Vagina (tissue), 2 donors: ENCODE data around the gene SLC25A25. TPM values are rescaled to one million over a fixed set of nuclear protein-coding genes. Genes with fewer than 3 reads are reported as not detected.
A peak's percentile ranks its signal among the peaks of the same experiment; 100 is the strongest.

ENCODE experiments used
- DNase-seq, 2 donors: peaks; one replicate each; pipeline ENCODE4 v3.0.0-alpha.2; 2017; ENCODE audit errors: extremely low spot score in 2 of 2
- H3K27ac ChIP-seq: fragments of 200-600 bp; sonication (generic); one replicate; pipeline ENCODE4 v1.5.1; 2019
- H3K27me3 ChIP-seq: fragments of 200-600 bp; sonication (generic); one replicate; pipeline ENCODE4 v1.5.1; 2019
- H3K36me3 ChIP-seq, 2 donors: fragments of 200-600 bp; sonication (generic); one replicate each; pipeline ENCODE4 v1.5.1; 2017 to 2019
- H3K4me1 ChIP-seq: fragments of 200-600 bp; sonication (generic); one replicate; pipeline ENCODE4 v1.5.1; 2019
- H3K4me3 ChIP-seq, 2 donors: fragments of 200-600 bp; sonication (generic); 1 replicate in 1 of 2; 2 replicates in 1 of 2; pipeline ENCODE4 v1.5.1; 2016 to 2019
- H3K9me3 ChIP-seq: fragments of 200-600 bp; sonication (generic); one replicate; pipeline ENCODE4 v1.5.1; 2019
- CTCF ChIP-seq, 3 experiments: fragments of 450-650 bp in 2 of 3; fragments of 200-600 bp in 1 of 3; sonication (generic) in 1 of 3; IDR thresholded peaks; one replicate each; pipeline ENCODE4 v1.5.1; 2017 to 2019; ENCODE audit warnings: antibody characterized with exemption in 3 of 3, mild to moderate bottlenecking in 2 of 3, moderate library complexity in 2 of 3
- POLR2A ChIP-seq, 2 donors: fragments of 450-650 bp; IDR thresholded peaks; one replicate each; pipeline ENCODE4 v1.6.1; 2017; ENCODE audit warnings: antibody characterized with exemption in 2 of 2, mild to moderate bottlenecking in 2 of 2, moderate library complexity in 2 of 2
- POLR2AphosphoS5 ChIP-seq, 2 donors: sonication (generic); formaldehyde crosslinking; IDR thresholded peaks; one replicate each; pipeline ENCODE4 v1.9.0; 2017; ENCODE audit warnings: antibody characterized with exemption in 2 of 2, mild to moderate bottlenecking in 2 of 2, low read depth in 1 of 2; ENCODE audit not compliant: insufficient read depth in 1 of 2
- intact Hi-C: fragments of 100-400 bp; cut with DNase I; formaldehyde crosslinking; loops from one replicate; pipeline ENCODE4 v1.15.1; 2023
- total RNA-seq: library from RNA; depleted of rRNA; stranded (reverse); fragments of >200 nt; gene quantifications from one replicate; pipeline ENCODE4 v1.2.3, GENCODE V29; 2016

The SLC25A25 gene
- total RNA-seq, 1 donor from 2014 or later = 44.4 TPM

- no peak for TF ChIP-seq POLR2A (IDR thresholded peaks at IDR 0.05)
- TF ChIP-seq CTCF (IDR thresholded peaks at IDR 0.05) = no peak
- no peak for TF ChIP-seq POLR2AphosphoS5 (IDR thresholded peaks at IDR 0.05; ENCODE audit: insufficient read depth in 1 of 2, low read depth in 1 of 2)
- no peak overlapping the region for H3K4me3 ChIP-seq
- H3K36me3 ChIP-seq = peaks cover 3 to 51% of the 10 kb centered on the region in 2 donors
- H3K9me3 ChIP-seq = no peaks in the 10 kb centered on the region
- peak overlapping the region; percentile 91 for H3K27ac ChIP-seq
- peaks cover 65% of the 10 kb centered on the region for H3K4me1 ChIP-seq
- no peak for DNase-seq
- intact Hi-C loops = no loop called here
- no peaks in the 10 kb centered on the region for H3K27me3 ChIP-seq
Observed at GRCh38 chr9:128102196-128102595, 34.2 kb downstream of the SLC25A25 start.

- Histone ChIP-seq H3K4me3 (no peak overlapping the region), H3K27ac (peak overlapping the region; percentile 91), H3K36me3 (peaks cover 4 to 59% of the 10 kb centered on the region in 2 donors), H3K4me1 (peaks cover 57% of the 10 kb centered on the region), H3K9me3 (no peaks in the 10 kb centered on the region), H3K27me3 (no peaks in the 10 kb centered on the region)
- no peak for DNase-seq
- intact Hi-C loops = no loop called here
- TF ChIP-seq POLR2A (IDR thresholded peaks at IDR 0.05) (no peak), POLR2AphosphoS5 (IDR thresholded peaks at IDR 0.05; ENCODE audit: insufficient read depth in 1 of 2, low read depth in 1 of 2) (no peak), CTCF (IDR thresholded peaks at IDR 0.05) (no peak)
Observed at GRCh38 chr9:128102861-128103588, 35.0 kb downstream of the SLC25A25 start.

GRCh38 chr9:128103589-128103962 lies 35.5 kb downstream of the SLC25A25 start:
- DNase-seq = no peak
- Histone ChIP-seq H3K9me3 (no peaks in the 10 kb centered on the region), H3K27ac (peak overlapping the region; percentile 91), H3K27me3 (no peaks in the 10 kb centered on the region), H3K4me3 (no peak overlapping the region), H3K4me1 (peaks cover 53% of the 10 kb centered on the region), H3K36me3 (peaks cover 4 to 64% of the 10 kb centered on the region in 2 donors)
- intact Hi-C loops = no loop called here
- no peak for TF ChIP-seq POLR2A (IDR thresholded peaks at IDR 0.05)

GRCh38 chr9:128104171-128104618 lies 36.2 kb downstream of the SLC25A25 start:
- DNase-seq = no peak
- no peak for TF ChIP-seq POLR2AphosphoS5 (IDR thresholded peaks at IDR 0.05; ENCODE audit: insufficient read depth in 1 of 2, low read depth in 1 of 2)
- TF ChIP-seq CTCF (IDR thresholded peaks at IDR 0.05) = no peak
- no peak for TF ChIP-seq POLR2A (IDR thresholded peaks at IDR 0.05)
- peaks cover 4 to 70% of the 10 kb centered on the region in 2 donors for H3K36me3 ChIP-seq
- H3K4me3 ChIP-seq = no peak overlapping the region
- H3K27ac ChIP-seq = peak overlapping the region; percentile 91
- intact Hi-C loops = no loop called here
- no peaks in the 10 kb centered on the region for H3K27me3 ChIP-seq
- H3K9me3 ChIP-seq = no peaks in the 10 kb centered on the region
- peaks cover 47% of the 10 kb centered on the region for H3K4me1 ChIP-seq

- Histone ChIP-seq H3K36me3 (peaks cover 4 to 70% of the 10 kb centered on the region in 2 donors), H3K27me3 (no peaks in the 10 kb centered on the region), H3K4me1 (peaks cover 34% of the 10 kb centered on the region), H3K27ac (no peak overlapping the region), H3K9me3 (no peaks in the 10 kb centered on the region), H3K4me3 (no peak overlapping the region)
- intact Hi-C loops = no loop called here
- no peak for DNase-seq
- TF ChIP-seq POLR2AphosphoS5 (IDR thresholded peaks at IDR 0.05; ENCODE audit: insufficient read depth in 1 of 2, low read depth in 1 of 2) (no peak), POLR2A (IDR thresholded peaks at IDR 0.05) (no peak), CTCF (IDR thresholded peaks at IDR 0.05) (no peak)
Observed at GRCh38 chr9:128105538-128106175, 37.6 kb downstream of the SLC25A25 start.
